ENCODE measurements around the gene CNKSR1. TPM values are rescaled to one million over a fixed set of nuclear protein-coding genes. Genes with fewer than 3 reads are reported as not detected.

CNKSR1 gene
- total RNA-seq, 1 experiment from 2014 or later, result 35.5 TPM

GRCh38 chr1:26181586-26182382 lies 4.5 kb downstream of the CNKSR1 start:
- TF ChIP-seq, protein P1, sequence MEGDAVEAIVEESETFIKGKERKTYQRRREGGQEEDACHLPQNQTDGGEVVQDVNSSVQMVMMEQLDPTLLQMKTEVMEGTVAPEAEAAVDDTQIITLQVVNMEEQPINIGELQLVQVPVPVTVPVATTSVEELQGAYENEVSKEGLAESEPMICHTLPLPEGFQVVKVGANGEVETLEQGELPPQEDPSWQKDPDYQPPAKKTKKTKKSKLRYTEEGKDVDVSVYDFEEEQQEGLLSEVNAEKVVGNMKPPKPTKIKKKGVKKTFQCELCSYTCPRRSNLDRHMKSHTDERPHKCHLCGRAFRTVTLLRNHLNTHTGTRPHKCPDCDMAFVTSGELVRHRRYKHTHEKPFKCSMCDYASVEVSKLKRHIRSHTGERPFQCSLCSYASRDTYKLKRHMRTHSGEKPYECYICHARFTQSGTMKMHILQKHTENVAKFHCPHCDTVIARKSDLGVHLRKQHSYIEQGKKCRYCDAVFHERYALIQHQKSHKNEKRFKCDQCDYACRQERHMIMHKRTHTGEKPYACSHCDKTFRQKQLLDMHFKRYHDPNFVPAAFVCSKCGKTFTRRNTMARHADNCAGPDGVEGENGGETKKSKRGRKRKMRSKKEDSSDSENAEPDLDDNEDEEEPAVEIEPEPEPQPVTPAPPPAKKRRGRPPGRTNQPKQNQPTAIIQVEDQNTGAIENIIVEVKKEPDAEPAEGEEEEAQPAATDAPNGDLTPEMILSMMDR (IDR thresholded peaks at IDR 0.05; ENCODE audit: unreplicated experiment), result no peak
- no TSS peak for BruUV-seq (replicated peaks)
- intact Hi-C loops (cut with micrococcal nuclease), result no loop called here
- H3K4me1 Mint-ChIP-seq (ENCODE audit: insufficient read depth, unreplicated experiment), result peaks cover 27% of the 10 kb centered on the region
- no peaks in the 10 kb centered on the region for H3K27me3 Mint-ChIP-seq (ENCODE audit: insufficient read depth, unreplicated experiment)
- H3K27ac Mint-ChIP-seq (ENCODE audit: low read depth, unreplicated experiment), result peak overlapping the region; percentile 77
- ChIA-PET CTCF (interaction anchor here (0.5 to 2.5 kb wide), 4 partner anchors 12 to 141 kb away, joined by 3 to 12 read pairs (median 6); partner anchors contain the start of genes CEP85 and ZNF593), POLR2A (interaction anchor here (0.9 to 1.5 kb wide), 2 partner anchors 12 to 52 kb away, joined by 3 to 6 read pairs; partner anchors contain the start of genes CEP85 and ZNF593)
- no peaks in the 10 kb centered on the region for H3K9me3 Mint-ChIP-seq (ENCODE audit: unreplicated experiment)
- DNase-seq (ENCODE audit: unreplicated experiment), result peak; percentile 84
- peak overlapping the region; percentile 18 for H3K4me3 Mint-ChIP-seq (ENCODE audit: unreplicated experiment)
- peaks cover 53% of the 10 kb centered on the region for H3K36me3 Mint-ChIP-seq (ENCODE audit: insufficient read depth, unreplicated experiment)

DNA sequence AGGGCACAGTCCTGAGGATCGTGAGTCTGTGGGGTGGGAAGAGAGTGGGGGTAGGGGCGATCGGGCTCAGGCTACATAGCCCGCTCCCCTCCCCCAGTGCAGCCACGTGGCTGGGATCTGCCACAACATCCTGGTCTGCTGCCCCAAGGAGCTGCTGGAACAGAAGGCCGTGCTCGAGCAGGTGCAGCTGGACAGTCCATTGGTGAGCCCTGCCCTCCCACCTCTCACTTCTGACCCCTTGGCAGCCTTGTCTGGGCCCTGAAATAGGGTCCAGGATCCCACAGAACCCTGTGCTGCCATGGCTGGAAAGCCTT lies 5.0 kb downstream of the CNKSR1 start:
- ChIA-PET POLR2A (interaction anchor here (0.9 kb wide), 1 partner anchor 52 kb away, joined by 3 read pairs; the partner anchor contains the start of gene CEP85), CTCF (interaction anchor here (0.5 to 2.5 kb wide), 3 partner anchors 13 to 142 kb away, joined by 3 to 12 read pairs (median 10); partner anchors contain the start of genes CEP85 and ZNF593)
- Mint-ChIP-seq H3K27me3 (ENCODE audit: insufficient read depth, unreplicated experiment) (no peaks in the 10 kb centered on the region), H3K9me3 (ENCODE audit: unreplicated experiment) (no peaks in the 10 kb centered on the region), H3K36me3 (ENCODE audit: insufficient read depth, unreplicated experiment) (peaks cover 58% of the 10 kb centered on the region), H3K4me1 (ENCODE audit: insufficient read depth, unreplicated experiment) (peaks cover 27% of the 10 kb centered on the region), H3K4me3 (ENCODE audit: unreplicated experiment) (no peak overlapping the region), H3K27ac (ENCODE audit: low read depth, unreplicated experiment) (no peak overlapping the region)
- no peak for DNase-seq (ENCODE audit: unreplicated experiment)
- BruUV-seq (replicated peaks), result no TSS peak
- TF ChIP-seq, protein P1 (IDR thresholded peaks at IDR 0.05; ENCODE audit: unreplicated experiment), result no peak
- intact Hi-C loops (cut with micrococcal nuclease), result no loop called here

- no peaks in the 10 kb centered on the region for H3K9me3 Mint-ChIP-seq (ENCODE audit: unreplicated experiment)
- H3K4me1 Mint-ChIP-seq (ENCODE audit: insufficient read depth, unreplicated experiment), result peaks cover 14% of the 10 kb centered on the region
- CTCF ChIA-PET, result interaction anchor here (1.5 to 2.4 kb wide), 2 partner anchors 14 to 50 kb away, joined by 3 to 12 read pairs; partner anchors contain the start of genes CEP85 and ZNF593
- POLR2A ChIA-PET, result no interaction called here
- TF ChIP-seq, protein P1 (IDR thresholded peaks at IDR 0.05; ENCODE audit: unreplicated experiment), result no peak
- no peak overlapping the region for H3K4me3 Mint-ChIP-seq (ENCODE audit: unreplicated experiment)
- H3K36me3 Mint-ChIP-seq (ENCODE audit: insufficient read depth, unreplicated experiment), result peaks cover 71% of the 10 kb centered on the region
- no TSS peak for BruUV-seq (replicated peaks)
- intact Hi-C loops (cut with micrococcal nuclease), result no loop called here
- H3K27me3 Mint-ChIP-seq (ENCODE audit: insufficient read depth, unreplicated experiment), result no peaks in the 10 kb centered on the region
- H3K27ac Mint-ChIP-seq (ENCODE audit: low read depth, unreplicated experiment), result no peak overlapping the region
- no peak for DNase-seq (ENCODE audit: unreplicated experiment)
Measured at GRCh38 chr1:26184086-26184485, 6.8 kb downstream of the CNKSR1 start.

DNA sequence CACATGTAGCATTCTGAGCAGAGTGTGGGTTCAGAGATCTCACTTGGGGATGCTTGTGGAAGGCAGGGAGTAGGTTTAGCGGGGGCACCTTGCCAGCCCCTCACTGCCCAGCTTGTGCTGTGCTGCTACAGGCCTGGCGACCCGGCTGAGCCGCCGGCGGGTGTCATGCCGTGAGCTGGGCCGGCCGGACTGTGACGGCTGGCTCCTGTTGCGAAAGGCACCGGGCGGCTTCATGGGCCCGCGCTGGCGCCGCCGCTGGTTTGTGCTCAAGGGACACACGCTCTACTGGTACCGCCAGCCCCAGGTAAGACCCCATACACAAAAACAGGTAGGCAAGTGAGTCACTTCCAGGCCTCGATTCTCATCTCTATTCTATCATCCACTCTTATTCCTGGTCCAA lies 7.6 kb downstream of the CNKSR1 start:
- POLR2A ChIA-PET, result no interaction called here
- Mint-ChIP-seq H3K4me1 (ENCODE audit: insufficient read depth, unreplicated experiment) (peaks cover 10% of the 10 kb centered on the region), H3K9me3 (ENCODE audit: unreplicated experiment) (no peaks in the 10 kb centered on the region), H3K27me3 (ENCODE audit: insufficient read depth, unreplicated experiment) (no peaks in the 10 kb centered on the region), H3K36me3 (ENCODE audit: insufficient read depth, unreplicated experiment) (peaks cover 77% of the 10 kb centered on the region), H3K4me3 (ENCODE audit: unreplicated experiment) (no peak overlapping the region), H3K27ac (ENCODE audit: low read depth, unreplicated experiment) (no peak overlapping the region)
- TF ChIP-seq, protein P1 (IDR thresholded peaks at IDR 0.05; ENCODE audit: unreplicated experiment), result no peak
- intact Hi-C loops (cut with micrococcal nuclease), result no loop called here
- no TSS peak for BruUV-seq (replicated peaks)
- DNase-seq (ENCODE audit: unreplicated experiment), result no peak
- CTCF ChIA-PET, result interaction anchor here (1.3 to 1.5 kb wide), 2 partner anchors 15 to 49 kb away, joined by 3 to 4 read pairs; partner anchors contain the start of genes CEP85 and ZNF593

Data from MCF 10A (cell line).